HG02981 (cell line): ENCODE data around the gene SMYD1.

Source experiments
- ATAC-seq: cut with Tn5 transposase; IDR thresholded peaks from one replicate; pipeline ENCODE4 v1.9.1; 2021; ENCODE audit warnings: mild to moderate bottlenecking, moderate library complexity; ENCODE audit not compliant: unreplicated experiment

Gene SMYD1

GRCh38 chr2:88139804-88140203 lies 72.2 kb downstream of the SMYD1 start:
- ATAC-seq, result no peak

GRCh38 chr2:88141952-88142351 lies 74.3 kb downstream of the SMYD1 start:
- ATAC-seq, result no peak

- ATAC-seq, result no peak
These were observed 76.6 kb downstream of the SMYD1 start for GRCh38 chr2:88144271-88144670.

- ATAC-seq, result no peak
These were observed 77.4 kb downstream of the SMYD1 start for GRCh38 chr2:88144914-88145497.

- ATAC-seq, result no peak
These were observed 79.0 kb downstream of the SMYD1 start for GRCh38 chr2:88146590-88146989.

GRCh38 chr2:88147145-88147544 lies 79.5 kb downstream of the SMYD1 start:
- ATAC-seq, result no peak

- ATAC-seq, result no peak
These were observed 81.4 kb downstream of the SMYD1 start for GRCh38 chr2:88148929-88149438.

GRCh38 chr2:88159481-88159880 lies 91.9 kb downstream of the SMYD1 start:
- ATAC-seq, result no peak

GRCh38 chr2:88159955-88160415 lies 92.4 kb downstream of the SMYD1 start:
- no peak for ATAC-seq

- no peak for ATAC-seq
These were observed 92.9 kb downstream of the SMYD1 start for GRCh38 chr2:88160517-88160916.

GRCh38 chr2:88161446-88162244 lies 94.0 kb downstream of the SMYD1 start:
- ATAC-seq, result no peak
